ENCODE data around the gene ACSL5.

ACSL5 gene

DNA sequence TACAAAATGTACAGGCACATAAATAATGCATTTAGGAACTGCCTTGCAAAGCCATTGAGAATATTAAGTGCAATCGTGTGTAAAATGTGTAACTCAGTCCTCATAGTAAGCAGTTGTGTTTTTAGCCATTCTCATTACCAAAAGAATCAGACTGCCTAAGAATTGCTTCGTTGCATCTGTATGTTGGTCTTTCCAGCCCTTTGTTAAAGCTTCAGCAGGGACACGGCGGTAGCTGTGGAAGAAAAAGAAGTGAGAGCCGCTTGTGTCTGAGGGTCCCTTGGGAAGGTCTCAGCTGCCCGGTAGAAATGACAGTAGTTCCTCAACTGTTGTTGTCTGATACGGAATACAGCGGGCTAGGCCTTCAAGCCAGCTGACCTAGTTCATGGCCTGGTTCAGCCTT is 22.8 kb upstream of the ACSL5 start:
- H3K36me3 ChIP-seq (ENCODE audit: control insufficient read depth, insufficient read depth, low read length), result no peaks in the 10 kb centered on the region
- DNase-seq (ENCODE audit: extremely low read depth, insufficient read length), result no peak
- H3K4me3 ChIP-seq (replicated peaks; ENCODE audit: low read depth, low read length), result no peak overlapping the region
- TF ChIP-seq, protein P1, sequence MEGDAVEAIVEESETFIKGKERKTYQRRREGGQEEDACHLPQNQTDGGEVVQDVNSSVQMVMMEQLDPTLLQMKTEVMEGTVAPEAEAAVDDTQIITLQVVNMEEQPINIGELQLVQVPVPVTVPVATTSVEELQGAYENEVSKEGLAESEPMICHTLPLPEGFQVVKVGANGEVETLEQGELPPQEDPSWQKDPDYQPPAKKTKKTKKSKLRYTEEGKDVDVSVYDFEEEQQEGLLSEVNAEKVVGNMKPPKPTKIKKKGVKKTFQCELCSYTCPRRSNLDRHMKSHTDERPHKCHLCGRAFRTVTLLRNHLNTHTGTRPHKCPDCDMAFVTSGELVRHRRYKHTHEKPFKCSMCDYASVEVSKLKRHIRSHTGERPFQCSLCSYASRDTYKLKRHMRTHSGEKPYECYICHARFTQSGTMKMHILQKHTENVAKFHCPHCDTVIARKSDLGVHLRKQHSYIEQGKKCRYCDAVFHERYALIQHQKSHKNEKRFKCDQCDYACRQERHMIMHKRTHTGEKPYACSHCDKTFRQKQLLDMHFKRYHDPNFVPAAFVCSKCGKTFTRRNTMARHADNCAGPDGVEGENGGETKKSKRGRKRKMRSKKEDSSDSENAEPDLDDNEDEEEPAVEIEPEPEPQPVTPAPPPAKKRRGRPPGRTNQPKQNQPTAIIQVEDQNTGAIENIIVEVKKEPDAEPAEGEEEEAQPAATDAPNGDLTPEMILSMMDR (IDR thresholded peaks at IDR 0.05; ENCODE audit: insufficient read depth, low read length, poor library complexity, severe bottlenecking), result no peak
- no peaks in the 10 kb centered on the region for H3K27me3 ChIP-seq (replicated peaks; ENCODE audit: control insufficient read depth, insufficient read depth, low read length)

DNA sequence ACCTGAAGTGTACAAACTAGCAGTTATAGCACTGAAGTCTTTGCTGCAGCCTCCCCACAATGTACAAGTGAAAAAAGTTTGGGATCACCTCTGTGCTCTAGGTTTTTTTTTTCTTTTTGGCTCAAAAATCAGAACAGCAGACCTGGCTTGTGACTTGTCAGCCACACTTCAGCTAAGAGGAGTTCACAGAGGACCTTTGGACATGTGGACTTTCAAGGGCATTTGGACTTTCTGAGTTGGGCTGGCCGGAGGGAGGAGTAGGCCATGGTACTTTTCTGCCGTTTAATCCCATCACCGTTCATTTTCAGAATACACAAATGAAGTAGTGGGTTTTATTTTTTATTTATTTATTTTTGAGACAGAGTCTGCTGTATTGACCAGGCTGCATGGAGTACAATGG is 21.9 kb upstream of the ACSL5 start:
- no peak for DNase-seq (ENCODE audit: extremely low read depth, insufficient read length)
- TF ChIP-seq, protein P1 (IDR thresholded peaks at IDR 0.05; ENCODE audit: insufficient read depth, low read length, poor library complexity, severe bottlenecking), result no peak
- no peaks in the 10 kb centered on the region for H3K36me3 ChIP-seq (ENCODE audit: control insufficient read depth, insufficient read depth, low read length)
- no peak overlapping the region for H3K4me3 ChIP-seq (replicated peaks; ENCODE audit: low read depth, low read length)
- no peaks in the 10 kb centered on the region for H3K27me3 ChIP-seq (replicated peaks; ENCODE audit: control insufficient read depth, insufficient read depth, low read length)

DNA sequence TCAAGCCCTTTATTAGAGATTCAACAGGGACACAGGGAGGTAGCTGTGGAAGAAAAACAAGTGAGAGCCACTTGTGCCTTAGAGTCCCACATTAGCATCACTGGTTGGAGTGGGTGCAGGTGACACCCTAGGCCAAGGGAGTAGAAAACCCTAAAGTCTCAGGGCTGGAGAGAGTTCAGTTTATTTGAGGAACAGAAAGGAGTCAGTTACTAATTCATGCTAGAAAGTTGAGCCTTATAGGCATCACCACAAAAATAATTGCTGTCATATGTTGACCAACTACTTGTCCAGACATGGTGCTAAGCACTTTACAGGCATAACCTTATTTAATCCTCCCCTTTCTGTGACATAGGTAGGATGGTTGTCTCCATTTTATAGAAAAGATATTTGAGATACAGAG is 20.9 kb upstream of the ACSL5 start:
- Histone ChIP-seq H3K36me3 (ENCODE audit: control insufficient read depth, insufficient read depth, low read length) (no peaks in the 10 kb centered on the region), H3K27me3 (replicated peaks; ENCODE audit: control insufficient read depth, insufficient read depth, low read length) (no peaks in the 10 kb centered on the region), H3K4me3 (replicated peaks; ENCODE audit: low read depth, low read length) (no peak overlapping the region)
- DNase-seq (ENCODE audit: extremely low read depth, insufficient read length), result no peak
- TF ChIP-seq, protein P1 (IDR thresholded peaks at IDR 0.05; ENCODE audit: insufficient read depth, low read length, poor library complexity, severe bottlenecking), result no peak

DNA sequence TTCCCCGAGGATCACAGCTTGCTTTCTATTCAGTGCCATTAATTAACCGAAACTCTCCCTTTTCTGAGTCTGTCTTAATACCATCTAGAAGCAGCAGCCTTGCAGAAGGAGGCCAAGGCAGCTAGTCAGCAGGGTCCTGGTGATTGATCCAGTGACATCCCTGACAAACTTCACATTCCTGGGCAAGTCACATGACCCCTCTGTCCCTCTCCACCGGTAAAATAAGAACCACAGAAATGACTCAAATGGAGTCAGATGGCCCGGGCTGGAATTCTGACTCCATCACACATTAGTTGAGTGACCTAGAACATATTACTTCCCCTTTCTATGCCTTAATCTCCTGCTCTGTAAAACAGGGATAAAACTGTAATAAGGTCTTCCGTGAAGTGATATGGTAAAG is 17.2 kb upstream of the ACSL5 start:
- H3K27me3 ChIP-seq (replicated peaks; ENCODE audit: control insufficient read depth, insufficient read depth, low read length), result no peaks in the 10 kb centered on the region
- H3K36me3 ChIP-seq (ENCODE audit: control insufficient read depth, insufficient read depth, low read length), result no peaks in the 10 kb centered on the region
- TF ChIP-seq, protein P1 (IDR thresholded peaks at IDR 0.05; ENCODE audit: insufficient read depth, low read length, poor library complexity, severe bottlenecking), result no peak
- no peak overlapping the region for H3K4me3 ChIP-seq (replicated peaks; ENCODE audit: low read depth, low read length)
- DNase-seq (ENCODE audit: extremely low read depth, insufficient read length), result no peak

DNA sequence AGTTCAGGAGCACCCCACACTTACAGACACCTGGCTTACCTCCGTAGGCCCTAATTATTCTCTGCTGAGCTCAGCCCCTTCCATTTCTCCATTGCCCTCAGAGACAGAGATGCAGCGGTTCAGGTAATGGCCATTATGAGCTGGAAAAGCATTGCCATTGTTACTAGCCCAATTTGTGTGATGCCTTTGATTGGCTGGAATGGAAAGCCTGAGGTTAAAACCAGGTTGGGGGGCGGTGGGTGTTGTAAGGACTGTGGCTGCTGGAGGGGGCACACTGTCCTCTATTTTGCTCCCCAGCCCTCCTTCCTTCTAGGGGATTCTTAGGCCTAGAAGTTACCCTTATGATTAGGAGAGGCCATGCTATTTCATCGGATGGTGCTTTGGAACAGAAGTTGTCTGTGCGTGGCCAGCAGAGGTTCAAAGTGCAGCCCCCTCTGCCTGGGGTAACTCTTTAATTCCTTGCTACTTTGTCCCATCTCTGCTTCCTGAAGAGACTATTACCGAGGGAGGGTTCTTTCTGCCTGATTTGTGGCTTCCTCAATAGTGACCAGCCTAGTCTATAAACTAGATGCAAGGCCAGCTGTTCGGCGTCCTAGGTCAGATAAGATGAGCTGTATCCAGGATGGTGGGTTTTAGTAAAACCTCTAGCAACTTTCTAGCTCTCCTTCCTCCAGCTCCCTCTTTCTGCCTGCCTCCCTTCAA is 14.2 kb upstream of the ACSL5 start:
- TF ChIP-seq, protein P1 (IDR thresholded peaks at IDR 0.05; ENCODE audit: insufficient read depth, low read length, poor library complexity, severe bottlenecking), result no peak

More for the DNA sequence above, 14.2 kb upstream of the ACSL5 start:
- no peaks in the 10 kb centered on the region for H3K36me3 ChIP-seq (ENCODE audit: control insufficient read depth, insufficient read depth, low read length)
- no peaks in the 10 kb centered on the region for H3K27me3 ChIP-seq (replicated peaks; ENCODE audit: control insufficient read depth, insufficient read depth, low read length)
- no peak overlapping the region for H3K4me3 ChIP-seq (replicated peaks; ENCODE audit: low read depth, low read length)
- no peak for DNase-seq (ENCODE audit: extremely low read depth, insufficient read length)
